Activated CD4-positive, alpha-beta memory T cell treated with anti-CD3 and anti-CD28 coated beads, Interleukin-2, amount 10 ng/mL, durations not matched to agents 7 days and 5 days (primary cell): ENCODE measurements around the gene P2RX1. TPM values are rescaled to one million over a fixed set of nuclear protein-coding genes. Genes with fewer than 3 reads are reported as not detected.
A peak's percentile ranks its signal among the peaks of the same experiment; 100 is the strongest.

Experiments used
- CTCF ChIA-PET: fragments of 350-600 bp; sonication (Branson Sonifier 250); formaldehyde crosslinking; loops from one replicate; lab custom pipeline; 2021; ENCODE audit warnings: antibody characterized with exemption, inconsistent platforms; lab: Charles Lee
- POLR2A ChIA-PET: fragments of 350-600 bp; sonication (Branson Sonifier 250); formaldehyde crosslinking; loops from one replicate; lab custom pipeline; 2021; ENCODE audit warnings: antibody characterized with exemption; lab: Charles Lee
- DNase-seq: peaks from one replicate; pipeline ENCODE4 v3.0.0-alpha.2; 2020
- H3K27ac Mint-ChIP-seq: one replicate; pipeline ENCODE4 v1.8.0; 2021; ENCODE audit warnings: mild to moderate bottlenecking, mixed read lengths
- H3K27me3 Mint-ChIP-seq: one replicate; pipeline ENCODE4 v1.8.0; 2021; ENCODE audit warnings: mixed read lengths
- H3K36me3 Mint-ChIP-seq: one replicate; pipeline ENCODE4 v1.8.0; 2021; ENCODE audit warnings: low read depth, mixed read lengths
- H3K4me1 Mint-ChIP-seq: one replicate; pipeline ENCODE4 v1.8.0; 2021; ENCODE audit warnings: mixed read lengths
- H3K4me3 Mint-ChIP-seq: one replicate; pipeline ENCODE4 v1.8.0; 2021; ENCODE audit warnings: mild to moderate bottlenecking, mixed read lengths
- H3K9me3 Mint-ChIP-seq: one replicate; pipeline ENCODE4 v1.8.0; 2021; ENCODE audit warnings: mixed read lengths
- total RNA-seq, 2 experiments: library from RNA; stranded (reverse); gene quantifications; one replicate each; pipeline ENCODE4 v1.2.3, GENCODE V29; 2021

P2RX1 gene
- total RNA-seq, 2 experiments from 2014 or later = 0.45 to 0.65 TPM

GRCh38 chr17:3907483-3908216 lies 8.6 kb downstream of the P2RX1 start:
- H3K27ac Mint-ChIP-seq = no peak overlapping the region
- CTCF ChIA-PET = interaction anchor here (0.6 to 0.8 kb wide), 2 partner anchors 64 to 216 kb away, joined by 3 to 5 read pairs; no protein-coding TSS in a partner anchor
- H3K36me3 Mint-ChIP-seq = no peaks in the 10 kb centered on the region
- POLR2A ChIA-PET = no interaction called here
- H3K4me3 Mint-ChIP-seq = no peak overlapping the region
- no peak for DNase-seq
- H3K9me3 Mint-ChIP-seq = no peaks in the 10 kb centered on the region
- H3K27me3 Mint-ChIP-seq = no peaks in the 10 kb centered on the region
- H3K4me1 Mint-ChIP-seq = peaks cover 15% of the 10 kb centered on the region

GRCh38 chr17:3906881-3907280 lies 9.4 kb downstream of the P2RX1 start:
- ChIA-PET CTCF (interaction anchor here (0.6 to 0.8 kb wide), 2 partner anchors 63 to 215 kb away, joined by 3 to 5 read pairs; no protein-coding TSS in a partner anchor), POLR2A (no interaction called here)
- no peak overlapping the region for H3K27ac Mint-ChIP-seq
- peaks cover 13% of the 10 kb centered on the region for H3K4me1 Mint-ChIP-seq
- no peak for DNase-seq
- no peaks in the 10 kb centered on the region for H3K27me3 Mint-ChIP-seq
- H3K4me3 Mint-ChIP-seq = no peak overlapping the region
- H3K36me3 Mint-ChIP-seq = no peaks in the 10 kb centered on the region
- no peaks in the 10 kb centered on the region for H3K9me3 Mint-ChIP-seq

GRCh38 chr17:3905017-3905520 lies 11.2 kb downstream of the P2RX1 start:
- ChIA-PET CTCF (interaction anchor here (0.7 to 1.4 kb wide), 2 partner anchors 9 to 1895 kb away, joined by 3 to 4 read pairs; no protein-coding TSS in a partner anchor), POLR2A (interaction anchor here (1.1 kb wide), 1 partner anchor 60 kb away, joined by 3 read pairs; the partner anchor contains the start of gene ATP2A3)
- no peaks in the 10 kb centered on the region for H3K36me3 Mint-ChIP-seq
- no peaks in the 10 kb centered on the region for H3K27me3 Mint-ChIP-seq
- no peaks in the 10 kb centered on the region for H3K4me1 Mint-ChIP-seq
- no peaks in the 10 kb centered on the region for H3K9me3 Mint-ChIP-seq
- H3K27ac Mint-ChIP-seq = no peak overlapping the region
- DNase-seq = no peak
- H3K4me3 Mint-ChIP-seq = no peak overlapping the region

GRCh38 chr17:3904501-3904900 lies 11.8 kb downstream of the P2RX1 start:
- no peaks in the 10 kb centered on the region for H3K36me3 Mint-ChIP-seq
- no peaks in the 10 kb centered on the region for H3K4me1 Mint-ChIP-seq
- H3K9me3 Mint-ChIP-seq = no peaks in the 10 kb centered on the region
- ChIA-PET CTCF (interaction anchor here (1.4 kb wide), 2 partner anchors 9 kb away, joined by 3 to 7 read pairs; no protein-coding TSS in a partner anchor), POLR2A (interaction anchor here (1.1 kb wide), 1 partner anchor 60 kb away, joined by 3 read pairs; the partner anchor contains the start of gene ATP2A3)
- DNase-seq = no peak
- no peaks in the 10 kb centered on the region for H3K27me3 Mint-ChIP-seq
- no peak overlapping the region for H3K4me3 Mint-ChIP-seq
- H3K27ac Mint-ChIP-seq = no peak overlapping the region

GRCh38 chr17:3903881-3904290 lies 12.4 kb downstream of the P2RX1 start:
- no peak for DNase-seq
- POLR2A ChIA-PET = interaction anchor here (1.1 kb wide), 1 partner anchor 11 kb away, joined by 3 read pairs; the partner anchor contains the start of gene CAMKK1
- Mint-ChIP-seq H3K4me3 (no peak overlapping the region), H3K36me3 (no peaks in the 10 kb centered on the region), H3K9me3 (no peaks in the 10 kb centered on the region), H3K4me1 (no peaks in the 10 kb centered on the region), H3K27ac (no peak overlapping the region), H3K27me3 (no peaks in the 10 kb centered on the region)
- CTCF ChIA-PET = interaction anchor here (1.4 kb wide), 1 partner anchor 10 kb away, joined by 7 read pairs; no protein-coding TSS in a partner anchor

GRCh38 chr17:3903051-3903825 lies 13.0 kb downstream of the P2RX1 start:
- ChIA-PET POLR2A (interaction anchor here (1.1 kb wide), 1 partner anchor 11 kb away, joined by 3 read pairs; the partner anchor contains the start of gene CAMKK1), CTCF (interaction anchor here (1.4 kb wide), 1 partner anchor 10 kb away, joined by 7 read pairs; no protein-coding TSS in a partner anchor)
- Mint-ChIP-seq H3K9me3 (no peaks in the 10 kb centered on the region), H3K27ac (no peak overlapping the region), H3K4me3 (no peak overlapping the region), H3K36me3 (no peaks in the 10 kb centered on the region), H3K27me3 (no peaks in the 10 kb centered on the region), H3K4me1 (no peaks in the 10 kb centered on the region)
- DNase-seq = no peak

- H3K9me3 Mint-ChIP-seq = no peaks in the 10 kb centered on the region
- ChIA-PET POLR2A (no interaction called here), CTCF (interaction anchor here (0.5 kb wide), 1 partner anchor 110 kb away, joined by 3 read pairs; no protein-coding TSS in a partner anchor)
- H3K4me3 Mint-ChIP-seq = no peak overlapping the region
- H3K36me3 Mint-ChIP-seq = no peaks in the 10 kb centered on the region
- no peak overlapping the region for H3K27ac Mint-ChIP-seq
- no peaks in the 10 kb centered on the region for H3K4me1 Mint-ChIP-seq
- no peaks in the 10 kb centered on the region for H3K27me3 Mint-ChIP-seq
- DNase-seq = no peak
Measured at GRCh38 chr17:3900646-3901045, 15.6 kb downstream of the P2RX1 start.

GRCh38 chr17:3897731-3898130 lies 18.5 kb downstream of the P2RX1 start:
- DNase-seq = no peak
- Mint-ChIP-seq H3K27me3 (no peaks in the 10 kb centered on the region), H3K36me3 (no peaks in the 10 kb centered on the region), H3K9me3 (no peaks in the 10 kb centered on the region), H3K27ac (no peak overlapping the region), H3K4me3 (no peak overlapping the region), H3K4me1 (peaks cover 9% of the 10 kb centered on the region)
- POLR2A ChIA-PET = no interaction called here
- CTCF ChIA-PET = interaction anchor here (1.1 kb wide), 1 partner anchor 15 kb away, joined by 3 read pairs; no protein-coding TSS in a partner anchor

DNA sequence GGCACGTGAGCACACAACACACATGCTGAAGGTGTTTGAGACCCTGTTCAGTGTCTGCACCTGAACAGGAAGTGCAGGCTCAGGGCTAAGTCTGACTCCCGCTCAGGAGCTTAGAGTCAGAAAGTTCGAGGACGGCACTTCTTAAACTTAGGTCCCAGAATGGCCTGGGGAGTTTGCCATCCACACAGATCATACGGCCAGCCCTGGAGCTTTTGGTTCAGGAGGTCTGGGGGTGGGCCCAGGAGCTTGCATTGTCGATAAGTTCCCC lies 19.4 kb downstream of the P2RX1 start:
- POLR2A ChIA-PET = no interaction called here

GRCh38 chr17:3896108-3896967 lies 19.9 kb downstream of the P2RX1 start:
- Mint-ChIP-seq H3K27ac (no peak overlapping the region), H3K4me1 (peaks cover 17% of the 10 kb centered on the region), H3K9me3 (no peaks in the 10 kb centered on the region), H3K4me3 (no peak overlapping the region), H3K36me3 (no peaks in the 10 kb centered on the region), H3K27me3 (peaks cover 4% of the 10 kb centered on the region)
- DNase-seq = no peak
- ChIA-PET CTCF (interaction anchor here (0.7 kb wide), 1 partner anchor 18 kb away, joined by 3 read pairs; no protein-coding TSS in a partner anchor), POLR2A (no interaction called here)

More for the DNA sequence above, 19.4 kb downstream of the P2RX1 start:
- CTCF ChIA-PET = interaction anchor here (0.7 kb wide), 1 partner anchor 17 kb away, joined by 3 read pairs; no protein-coding TSS in a partner anchor
- no peaks in the 10 kb centered on the region for H3K9me3 Mint-ChIP-seq
- DNase-seq = no peak
- H3K4me1 Mint-ChIP-seq = peaks cover 12% of the 10 kb centered on the region
- no peak overlapping the region for H3K27ac Mint-ChIP-seq
- H3K36me3 Mint-ChIP-seq = no peaks in the 10 kb centered on the region
- H3K4me3 Mint-ChIP-seq = no peak overlapping the region
- no peaks in the 10 kb centered on the region for H3K27me3 Mint-ChIP-seq

DNA sequence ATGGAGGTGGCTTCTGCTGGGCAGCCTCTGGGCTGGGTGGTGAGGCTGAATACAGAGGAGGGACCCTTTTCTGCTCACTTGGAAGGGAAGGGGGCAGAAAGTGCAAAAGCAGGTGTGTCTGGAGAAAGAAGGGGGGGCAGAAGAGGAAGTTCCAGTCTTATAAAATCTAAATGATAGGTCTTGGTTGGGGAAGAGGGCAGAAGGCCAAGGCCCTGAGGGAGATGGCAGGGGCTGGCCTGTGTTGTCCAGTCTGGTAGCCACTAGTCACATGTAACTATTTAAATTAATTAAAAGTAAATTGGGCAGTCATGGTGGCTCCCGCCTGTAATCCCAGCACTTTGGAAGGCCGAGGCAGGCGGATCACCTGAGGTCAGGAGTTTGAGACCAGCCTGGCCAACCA lies 20.9 kb downstream of the P2RX1 start:
- H3K27ac Mint-ChIP-seq = peak overlapping the region; percentile 47
- H3K36me3 Mint-ChIP-seq = no peaks in the 10 kb centered on the region
- peaks cover 8% of the 10 kb centered on the region for H3K27me3 Mint-ChIP-seq
- no peak for DNase-seq
- peaks cover 20% of the 10 kb centered on the region for H3K4me1 Mint-ChIP-seq
- H3K4me3 Mint-ChIP-seq = no peak overlapping the region
- no peaks in the 10 kb centered on the region for H3K9me3 Mint-ChIP-seq
- POLR2A ChIA-PET = no interaction called here
- CTCF ChIA-PET = no interaction called here

GRCh38 chr17:3894911-3895343 lies 21.3 kb downstream of the P2RX1 start:
- Mint-ChIP-seq H3K4me1 (peaks cover 20% of the 10 kb centered on the region), H3K27ac (peak overlapping the region; percentile 47), H3K4me3 (no peak overlapping the region), H3K36me3 (no peaks in the 10 kb centered on the region), H3K9me3 (no peaks in the 10 kb centered on the region), H3K27me3 (peaks cover 8% of the 10 kb centered on the region)
- CTCF ChIA-PET = interaction anchor here (1.2 to 2.8 kb wide), 3 partner anchors 19 to 49 kb away, joined by 4 to 14 read pairs (median 6); partner anchors contain the start of genes NCBP3 and P2RX1
- no peak for DNase-seq
- POLR2A ChIA-PET = interaction anchor here (0.7 to 0.8 kb wide), 2 partner anchors 8 to 30 kb away, joined by 3 read pairs; no protein-coding TSS in a partner anchor
